HG03571 (cell line): Measurements from ENCODE around the gene EPC1.
"Not testable (repeated sequence)": the region's sequence is repeated elsewhere in the genome, so short reads cannot be mapped to it uniquely, and the experiment has no call there.

Experiments used
- ATAC-seq: cut with Tn5 transposase; IDR thresholded peaks from one replicate; pipeline ENCODE4 v1.9.1; 2021; ENCODE audit not compliant: unreplicated experiment

Gene EPC1

GRCh38 chr10:32346551-32347362 lies at the start of gene EPC1:
TSS of gene EPC1 (minus strand) at chr10:32347158. CDS start at chr10:32346915, 243 bp downstream.
- peak; percentile 58 for ATAC-seq

GRCh38 chr10:32393911-32394310 lies 47.0 kb upstream of the EPC1 start:
- no peak for ATAC-seq

- ATAC-seq: not testable (repeated sequence)
Measured at GRCh38 chr10:32392284-32392683, 45.3 kb upstream of the EPC1 start.

GRCh38 chr10:32390193-32390592 lies 43.2 kb upstream of the EPC1 start:
- no peak for ATAC-seq

- ATAC-seq: no peak
Measured at GRCh38 chr10:32388258-32389027, 41.5 kb upstream of the EPC1 start.

- ATAC-seq: no peak
Measured at GRCh38 chr10:32386623-32387260, 39.8 kb upstream of the EPC1 start.

- ATAC-seq: no peak
Measured at GRCh38 chr10:32384171-32384570, 37.2 kb upstream of the EPC1 start.

GRCh38 chr10:32381165-32381564 lies 34.2 kb upstream of the EPC1 start:
- ATAC-seq: no peak

- ATAC-seq: no peak
Measured at GRCh38 chr10:32379950-32380551, 33.1 kb upstream of the EPC1 start.

GRCh38 chr10:32379318-32379949 lies 32.5 kb upstream of the EPC1 start:
- no peak for ATAC-seq

- ATAC-seq: peak; percentile 92
Measured at GRCh38 chr10:32378363-32379317, 31.7 kb upstream of the EPC1 start.

GRCh38 chr10:32377458-32378259 lies 30.7 kb upstream of the EPC1 start:
- peak; percentile 43 for ATAC-seq

- no peak for ATAC-seq
Measured at GRCh38 chr10:32376771-32377170, 29.8 kb upstream of the EPC1 start.

GRCh38 chr10:32376097-32376496 lies 29.1 kb upstream of the EPC1 start:
- no peak for ATAC-seq

GRCh38 chr10:32375631-32376030 lies 28.7 kb upstream of the EPC1 start:
- no peak for ATAC-seq

- ATAC-seq: no peak
Measured at GRCh38 chr10:32374605-32375004, 27.6 kb upstream of the EPC1 start.

GRCh38 chr10:32373496-32373895 lies 26.5 kb upstream of the EPC1 start:
- no peak for ATAC-seq

- ATAC-seq: no peak
Measured at GRCh38 chr10:32373031-32373430, 26.1 kb upstream of the EPC1 start.
